ENCODE results near the gene ILF3. TPM values are rescaled to one million over a fixed set of nuclear protein-coding genes. Genes with fewer than 3 reads are reported as not detected.

The ILF3 gene
- total and polyA plus RNA-seq, 2 donors (not counting 3 experiments of a cell fraction or from before 2014, with no cell fraction given): 186 to 459 TPM

GRCh38 chr19:10729411-10729810 is 75.3 kb downstream of the ILF3 start:
- no peak for FAIRE-seq
- Histone ChIP-seq H3K27ac (ENCODE audit: insufficient read depth, low read depth, low read length) (no peak overlapping the region), H3K9me3 (replicated peaks; ENCODE audit: control insufficient read depth, insufficient read depth, low read length) (no peaks in the 10 kb centered on the region), H3K4me3 (replicated peaks in 1 of 3; ENCODE audit: insufficient read depth in 1 of 3, low read depth in 1 of 3, low read length in 3 of 3) (no peak overlapping the region), H3K4me1 (ENCODE audit: control insufficient read depth, extremely low read depth, insufficient read depth, low read length) (no peaks in the 10 kb centered on the region), H3K79me2 (ENCODE audit: control insufficient read depth, insufficient read depth, low read length) (peaks cover 85% of the 10 kb centered on the region), H2AFZ (ENCODE audit: low read depth, low read length) (no peak overlapping the region), H3K4me2 (ENCODE audit: insufficient read depth, low read length) (no peak overlapping the region), H3K9me1 (replicated peaks; ENCODE audit: control insufficient read depth, extremely low read depth, insufficient read depth, low read length) (no peaks in the 10 kb centered on the region), H4K20me1 (replicated peaks; ENCODE audit: control insufficient read depth, extremely low read depth, insufficient read depth, low read length) (no peaks in the 10 kb centered on the region), H3K36me3 (ENCODE audit: control insufficient read depth in 2 of 2, extremely low read depth in 1 of 2, insufficient read depth in 2 of 2, low read length in 2 of 2) (peaks cover 0 to 1% of the 10 kb centered on the region in 2 experiments), H3K27me3 (ENCODE audit: control insufficient read depth in 2 of 2, insufficient read depth in 2 of 2, low read length in 2 of 2) (no peaks in the 10 kb centered on the region), H3K9ac (replicated peaks; ENCODE audit: extremely low read depth, insufficient read depth, low read length) (no peak overlapping the region)
- ChIA-PET POLR2A (no interaction called here), CTCF (interaction anchor here (1.0 to 1.3 kb wide), 3 partner anchors 12 to 129 kb away, joined by 3 to 4 read pairs (median 4); partner anchors contain the start of gene DNM2)
- TF ChIP-seq GATA2 (IDR thresholded peaks at IDR 0.05; ENCODE audit: insufficient read depth, insufficient read length, low read depth, low read length): no peak
- TF ChIP-seq MYC (IDR thresholded peaks at IDR 0.05; ENCODE audit: low read depth, low read length): no peak
- TF ChIP-seq CTCF (IDR thresholded peaks at IDR 0.05; ENCODE audit: extremely low read depth in 1 of 2, insufficient read depth in 1 of 2, low read depth in 1 of 2, low read length in 2 of 2): no peak
- TF ChIP-seq JUN (IDR thresholded peaks at IDR 0.05; ENCODE audit: borderline replicate concordance, insufficient read depth, insufficient read length, low read depth): no peak
- TF ChIP-seq FOS (IDR thresholded peaks at IDR 0.05; ENCODE audit: borderline replicate concordance, insufficient read depth, low read length): no peak
- no peak for TF ChIP-seq POLR2A (IDR thresholded peaks at IDR 0.05; ENCODE audit: low read depth, low read length)
- no peak for TF ChIP-seq POLR2AphosphoS5 (IDR thresholded peaks at IDR 0.05; ENCODE audit: insufficient read depth, low read depth, low read length)
- no peak for TF ChIP-seq MAX (IDR thresholded peaks at IDR 0.05; ENCODE audit: insufficient read depth, insufficient read length)
- no peak for TF ChIP-seq EZH2 (IDR thresholded peaks at IDR 0.05; ENCODE audit: borderline replicate concordance, low read depth, low read length, severe bottlenecking)
- no peak for DNase-seq (ENCODE audit: low read depth, low spot score)
- dilution Hi-C loops (cut with MboI; ENCODE audit: extremely low pct_ligation_motif_present, low sequenced_read_pairs) (no loop called here), intact Hi-C loops (cut with micrococcal nuclease) (no loop called here)
- no TSS peak for BruUV-seq (replicated peaks)
